ENCODE measurements around the gene NCKAP1. TPM values are rescaled to one million over a fixed set of nuclear protein-coding genes. Genes with fewer than 3 reads are reported as not detected.

NCKAP1 gene
- total RNA-seq, 1 experiment from 2014 or later: 173 TPM

DNA sequence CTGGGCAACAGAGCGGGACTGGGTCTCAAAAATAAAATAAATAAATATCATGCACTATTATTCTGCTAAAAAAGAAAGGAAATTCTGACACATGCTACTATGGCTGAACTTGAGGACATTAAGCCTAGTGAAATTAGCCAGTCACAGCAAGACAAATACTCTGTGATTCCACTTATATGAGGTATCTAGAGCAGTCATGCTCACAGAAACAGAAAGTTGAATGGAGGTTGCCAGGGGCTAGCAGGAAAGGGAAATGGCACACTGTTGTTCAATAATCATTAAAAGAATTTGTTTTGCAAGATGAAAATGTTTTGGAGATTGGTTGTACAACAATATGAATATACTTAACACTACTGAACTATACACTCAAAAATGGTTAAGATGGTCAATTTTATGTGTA lies 60.8 kb downstream of the NCKAP1 start (continued):
- TF ChIP-seq, protein P1, sequence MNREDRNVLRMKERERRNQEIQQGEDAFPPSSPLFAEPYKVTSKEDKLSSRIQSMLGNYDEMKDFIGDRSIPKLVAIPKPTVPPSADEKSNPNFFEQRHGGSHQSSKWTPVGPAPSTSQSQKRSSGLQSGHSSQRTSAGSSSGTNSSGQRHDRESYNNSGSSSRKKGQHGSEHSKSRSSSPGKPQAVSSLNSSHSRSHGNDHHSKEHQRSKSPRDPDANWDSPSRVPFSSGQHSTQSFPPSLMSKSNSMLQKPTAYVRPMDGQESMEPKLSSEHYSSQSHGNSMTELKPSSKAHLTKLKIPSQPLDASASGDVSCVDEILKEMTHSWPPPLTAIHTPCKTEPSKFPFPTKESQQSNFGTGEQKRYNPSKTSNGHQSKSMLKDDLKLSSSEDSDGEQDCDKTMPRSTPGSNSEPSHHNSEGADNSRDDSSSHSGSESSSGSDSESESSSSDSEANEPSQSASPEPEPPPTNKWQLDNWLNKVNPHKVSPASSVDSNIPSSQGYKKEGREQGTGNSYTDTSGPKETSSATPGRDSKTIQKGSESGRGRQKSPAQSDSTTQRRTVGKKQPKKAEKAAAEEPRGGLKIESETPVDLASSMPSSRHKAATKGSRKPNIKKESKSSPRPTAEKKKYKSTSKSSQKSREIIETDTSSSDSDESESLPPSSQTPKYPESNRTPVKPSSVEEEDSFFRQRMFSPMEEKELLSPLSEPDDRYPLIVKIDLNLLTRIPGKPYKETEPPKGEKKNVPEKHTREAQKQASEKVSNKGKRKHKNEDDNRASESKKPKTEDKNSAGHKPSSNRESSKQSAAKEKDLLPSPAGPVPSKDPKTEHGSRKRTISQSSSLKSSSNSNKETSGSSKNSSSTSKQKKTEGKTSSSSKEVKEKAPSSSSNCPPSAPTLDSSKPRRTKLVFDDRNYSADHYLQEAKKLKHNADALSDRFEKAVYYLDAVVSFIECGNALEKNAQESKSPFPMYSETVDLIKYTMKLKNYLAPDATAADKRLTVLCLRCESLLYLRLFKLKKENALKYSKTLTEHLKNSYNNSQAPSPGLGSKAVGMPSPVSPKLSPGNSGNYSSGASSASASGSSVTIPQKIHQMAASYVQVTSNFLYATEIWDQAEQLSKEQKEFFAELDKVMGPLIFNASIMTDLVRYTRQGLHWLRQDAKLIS (CRISPR knock-in tag; IDR thresholded peaks at IDR 0.05; ENCODE audit: borderline replicate concordance): no peak
- no peak for TF ChIP-seq HMGA2 (CRISPR knock-in tag; IDR thresholded peaks at IDR 0.05)
- TF ChIP-seq, protein P2, sequence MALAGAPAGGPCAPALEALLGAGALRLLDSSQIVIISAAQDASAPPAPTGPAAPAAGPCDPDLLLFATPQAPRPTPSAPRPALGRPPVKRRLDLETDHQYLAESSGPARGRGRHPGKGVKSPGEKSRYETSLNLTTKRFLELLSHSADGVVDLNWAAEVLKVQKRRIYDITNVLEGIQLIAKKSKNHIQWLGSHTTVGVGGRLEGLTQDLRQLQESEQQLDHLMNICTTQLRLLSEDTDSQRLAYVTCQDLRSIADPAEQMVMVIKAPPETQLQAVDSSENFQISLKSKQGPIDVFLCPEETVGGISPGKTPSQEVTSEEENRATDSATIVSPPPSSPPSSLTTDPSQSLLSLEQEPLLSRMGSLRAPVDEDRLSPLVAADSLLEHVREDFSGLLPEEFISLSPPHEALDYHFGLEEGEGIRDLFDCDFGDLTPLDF (CRISPR knock-in tag; IDR thresholded peaks at IDR 0.05): no peak
- TF ChIP-seq, protein P3, sequence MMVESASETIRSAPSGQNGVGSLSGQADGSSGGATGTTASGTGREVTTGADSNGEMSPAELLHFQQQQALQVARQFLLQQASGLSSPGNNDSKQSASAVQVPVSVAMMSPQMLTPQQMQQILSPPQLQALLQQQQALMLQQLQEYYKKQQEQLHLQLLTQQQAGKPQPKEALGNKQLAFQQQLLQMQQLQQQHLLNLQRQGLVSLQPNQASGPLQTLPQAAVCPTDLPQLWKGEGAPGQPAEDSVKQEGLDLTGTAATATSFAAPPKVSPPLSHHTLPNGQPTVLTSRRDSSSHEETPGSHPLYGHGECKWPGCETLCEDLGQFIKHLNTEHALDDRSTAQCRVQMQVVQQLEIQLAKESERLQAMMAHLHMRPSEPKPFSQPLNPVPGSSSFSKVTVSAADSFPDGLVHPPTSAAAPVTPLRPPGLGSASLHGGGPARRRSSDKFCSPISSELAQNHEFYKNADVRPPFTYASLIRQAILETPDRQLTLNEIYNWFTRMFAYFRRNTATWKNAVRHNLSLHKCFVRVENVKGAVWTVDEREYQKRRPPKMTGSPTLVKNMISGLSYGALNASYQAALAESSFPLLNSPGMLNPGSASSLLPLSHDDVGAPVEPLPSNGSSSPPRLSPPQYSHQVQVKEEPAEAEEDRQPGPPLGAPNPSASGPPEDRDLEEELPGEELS (CRISPR knock-in tag; IDR thresholded peaks at IDR 0.05): no peak
- no peak for TF ChIP-seq NR3C1 (CRISPR knock-in tag; conservative IDR thresholded peaks at IDR 0.05; ENCODE audit: low read depth)
- no peak for TF ChIP-seq TEAD1 (CRISPR knock-in tag; IDR thresholded peaks at IDR 0.05)
- no peak for TF ChIP-seq IRF2 (CRISPR knock-in tag; IDR thresholded peaks at IDR 0.05; ENCODE audit: borderline replicate concordance, low read depth)
- no peak for TF ChIP-seq SMAD4 (CRISPR knock-in tag; IDR thresholded peaks at IDR 0.05)
- TF ChIP-seq, protein P4, sequence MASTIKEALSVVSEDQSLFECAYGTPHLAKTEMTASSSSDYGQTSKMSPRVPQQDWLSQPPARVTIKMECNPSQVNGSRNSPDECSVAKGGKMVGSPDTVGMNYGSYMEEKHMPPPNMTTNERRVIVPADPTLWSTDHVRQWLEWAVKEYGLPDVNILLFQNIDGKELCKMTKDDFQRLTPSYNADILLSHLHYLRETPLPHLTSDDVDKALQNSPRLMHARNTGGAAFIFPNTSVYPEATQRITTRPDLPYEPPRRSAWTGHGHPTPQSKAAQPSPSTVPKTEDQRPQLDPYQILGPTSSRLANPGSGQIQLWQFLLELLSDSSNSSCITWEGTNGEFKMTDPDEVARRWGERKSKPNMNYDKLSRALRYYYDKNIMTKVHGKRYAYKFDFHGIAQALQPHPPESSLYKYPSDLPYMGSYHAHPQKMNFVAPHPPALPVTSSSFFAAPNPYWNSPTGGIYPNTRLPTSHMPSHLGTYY (CRISPR knock-in tag; IDR thresholded peaks at IDR 0.05): no peak
- TF ChIP-seq, protein P5, sequence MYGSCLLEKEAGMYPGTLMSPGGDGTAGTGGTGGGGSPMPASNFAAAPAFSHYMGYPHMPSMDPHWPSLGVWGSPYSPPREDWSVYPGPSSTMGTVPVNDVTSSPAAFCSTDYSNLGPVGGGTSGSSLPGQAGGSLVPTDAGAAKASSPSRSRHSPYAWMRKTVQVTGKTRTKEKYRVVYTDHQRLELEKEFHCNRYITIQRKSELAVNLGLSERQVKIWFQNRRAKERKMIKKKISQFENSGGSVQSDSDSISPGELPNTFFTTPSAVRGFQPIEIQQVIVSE (CRISPR knock-in tag; IDR thresholded peaks at IDR 0.05; ENCODE audit: borderline replicate concordance): no peak
- TF ChIP-seq, protein P6, sequence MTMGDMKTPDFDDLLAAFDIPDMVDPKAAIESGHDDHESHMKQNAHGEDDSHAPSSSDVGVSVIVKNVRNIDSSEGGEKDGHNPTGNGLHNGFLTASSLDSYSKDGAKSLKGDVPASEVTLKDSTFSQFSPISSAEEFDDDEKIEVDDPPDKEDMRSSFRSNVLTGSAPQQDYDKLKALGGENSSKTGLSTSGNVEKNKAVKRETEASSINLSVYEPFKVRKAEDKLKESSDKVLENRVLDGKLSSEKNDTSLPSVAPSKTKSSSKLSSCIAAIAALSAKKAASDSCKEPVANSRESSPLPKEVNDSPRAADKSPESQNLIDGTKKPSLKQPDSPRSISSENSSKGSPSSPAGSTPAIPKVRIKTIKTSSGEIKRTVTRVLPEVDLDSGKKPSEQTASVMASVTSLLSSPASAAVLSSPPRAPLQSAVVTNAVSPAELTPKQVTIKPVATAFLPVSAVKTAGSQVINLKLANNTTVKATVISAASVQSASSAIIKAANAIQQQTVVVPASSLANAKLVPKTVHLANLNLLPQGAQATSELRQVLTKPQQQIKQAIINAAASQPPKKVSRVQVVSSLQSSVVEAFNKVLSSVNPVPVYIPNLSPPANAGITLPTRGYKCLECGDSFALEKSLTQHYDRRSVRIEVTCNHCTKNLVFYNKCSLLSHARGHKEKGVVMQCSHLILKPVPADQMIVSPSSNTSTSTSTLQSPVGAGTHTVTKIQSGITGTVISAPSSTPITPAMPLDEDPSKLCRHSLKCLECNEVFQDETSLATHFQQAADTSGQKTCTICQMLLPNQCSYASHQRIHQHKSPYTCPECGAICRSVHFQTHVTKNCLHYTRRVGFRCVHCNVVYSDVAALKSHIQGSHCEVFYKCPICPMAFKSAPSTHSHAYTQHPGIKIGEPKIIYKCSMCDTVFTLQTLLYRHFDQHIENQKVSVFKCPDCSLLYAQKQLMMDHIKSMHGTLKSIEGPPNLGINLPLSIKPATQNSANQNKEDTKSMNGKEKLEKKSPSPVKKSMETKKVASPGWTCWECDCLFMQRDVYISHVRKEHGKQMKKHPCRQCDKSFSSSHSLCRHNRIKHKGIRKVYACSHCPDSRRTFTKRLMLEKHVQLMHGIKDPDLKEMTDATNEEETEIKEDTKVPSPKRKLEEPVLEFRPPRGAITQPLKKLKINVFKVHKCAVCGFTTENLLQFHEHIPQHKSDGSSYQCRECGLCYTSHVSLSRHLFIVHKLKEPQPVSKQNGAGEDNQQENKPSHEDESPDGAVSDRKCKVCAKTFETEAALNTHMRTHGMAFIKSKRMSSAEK (CRISPR knock-in tag; IDR thresholded peaks at IDR 0.05; ENCODE audit: borderline replicate concordance): no peak
- no peak for TF ChIP-seq CBFB (CRISPR knock-in tag; IDR thresholded peaks at IDR 0.05; ENCODE audit: low read depth)

All from WTC11 (cell line).